Stimulated activated CD4-positive, alpha-beta T cell treated with anti-CD3 and anti-CD28 coated beads, TNF-alpha, amount 100 ng/mL, for 24 hours (primary cell): ENCODE results near the gene ZNF138.
"Not testable (repeated sequence)": the region's sequence is repeated elsewhere in the genome, so short reads cannot be mapped to it uniquely, and the experiment has no call there.

Experiments used
- DNase-seq, 3 experiments: peaks; one replicate each; pipeline ENCODE4 v3.0.0-alpha.2; 2020; ENCODE audit warnings: low read depth in 3 of 3

The ZNF138 gene

GRCh38 chr7:64794171-64794844 is at the start of gene ZNF138:
Gene ZNF138, plus strand, starts transcription at chr7:64794428. Its CDS starts 141 bp downstream, at chr7:64794569.
- peak; percentile 91 to 92 (median 91) for DNase-seq

- DNase-seq, result no peak
These were observed 49.5 kb upstream of the ZNF138 start for GRCh38 chr7:64744680-64745079.

- no peak for DNase-seq
These were observed 46.4 kb upstream of the ZNF138 start for GRCh38 chr7:64747802-64748201.

DNA sequence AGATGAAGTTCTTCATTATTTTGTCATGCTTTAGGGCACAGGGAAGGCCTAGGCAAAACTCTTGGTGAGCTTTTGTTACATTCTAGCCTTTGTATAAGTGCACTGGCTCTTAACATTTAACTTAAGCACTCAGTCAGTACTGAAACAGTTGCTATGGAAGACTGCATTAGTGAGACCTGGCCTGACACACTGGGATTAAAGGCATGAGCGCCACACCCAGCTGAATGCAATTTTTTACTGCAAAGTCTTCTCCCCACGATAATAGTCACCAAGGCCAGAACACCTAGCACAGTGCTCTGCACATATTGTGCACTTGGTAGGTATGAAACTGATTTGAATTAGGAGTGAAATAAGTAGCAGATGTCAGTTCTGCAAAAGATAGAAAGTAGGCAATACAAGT is 41.2 kb upstream of the ZNF138 start:
- DNase-seq, result no peak

DNA sequence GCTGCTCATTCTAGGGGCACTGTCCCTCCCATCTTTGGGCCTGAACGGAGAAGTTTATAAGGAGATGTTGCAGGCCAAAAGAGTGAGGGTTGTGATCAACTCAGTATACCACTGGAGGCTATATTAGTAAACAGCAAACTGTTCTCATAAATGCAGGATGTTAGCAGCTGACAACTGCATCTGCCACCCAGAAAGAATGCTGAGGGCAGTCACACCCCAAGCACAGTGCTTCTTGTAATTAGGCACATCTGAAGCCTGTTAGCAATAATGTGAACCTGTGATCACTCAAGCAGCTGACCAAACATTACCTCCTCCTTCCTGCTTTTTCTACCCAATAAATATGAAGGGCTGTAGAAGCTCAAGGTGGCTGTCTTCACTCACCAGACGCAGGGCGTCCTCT is 38.4 kb upstream of the ZNF138 start:
- DNase-seq, result no peak

DNA sequence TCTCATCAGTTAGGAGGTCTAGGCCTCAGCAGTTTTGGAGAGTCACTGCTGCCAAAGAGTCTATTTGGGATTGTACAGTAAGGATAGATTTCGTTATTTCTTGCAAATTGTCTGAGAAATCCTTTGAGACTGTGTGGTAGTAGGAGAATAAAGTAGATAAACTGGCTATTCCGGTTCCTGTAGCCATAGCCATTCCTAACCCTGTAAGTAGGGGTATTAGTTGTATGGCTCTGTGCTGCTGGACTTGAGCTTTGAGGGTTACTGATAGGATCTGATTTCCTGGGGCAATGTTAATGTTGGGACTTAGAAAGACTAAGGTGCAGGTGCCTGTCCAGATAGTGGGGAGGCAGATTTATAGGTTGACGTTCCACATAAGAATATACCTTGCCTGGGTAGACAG is 36.1 kb upstream of the ZNF138 start:
- no peak for DNase-seq

GRCh38 chr7:64768824-64769223 is 25.4 kb upstream of the ZNF138 start:
- no peak for DNase-seq

DNA sequence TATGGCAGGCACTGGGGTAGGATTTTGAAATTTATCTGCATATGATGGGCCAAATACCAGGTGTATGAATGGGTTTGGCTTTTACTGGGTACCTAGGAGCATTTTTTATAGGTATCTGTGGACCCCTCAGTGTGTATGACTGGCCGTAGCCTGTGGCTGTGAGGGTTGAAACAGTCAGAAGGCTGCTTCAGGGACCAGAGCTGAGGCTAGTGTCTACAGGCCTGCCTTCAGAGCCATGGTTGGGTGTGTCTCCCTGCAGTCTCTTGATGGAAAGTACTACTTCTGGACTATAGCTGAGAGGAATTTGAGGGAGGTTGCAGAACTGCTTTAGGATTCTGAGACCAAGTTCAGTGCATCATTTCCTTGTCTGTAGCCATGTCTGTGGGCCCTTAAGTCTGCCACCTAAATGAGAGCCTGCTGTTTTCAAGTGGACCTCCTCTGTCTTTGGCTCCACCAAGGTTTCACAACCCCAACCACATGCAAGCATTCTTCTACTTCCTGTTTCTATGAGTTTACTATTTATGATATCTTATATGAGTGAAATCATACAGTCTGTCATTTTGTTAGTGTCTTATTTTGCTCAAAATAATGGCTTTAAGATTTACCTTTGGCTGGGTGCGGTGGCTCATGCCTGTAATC is 19.9 kb upstream of the ZNF138 start:
- no peak for DNase-seq

- DNase-seq, result no peak
These were observed 18.9 kb upstream of the ZNF138 start for GRCh38 chr7:64775289-64775688.

GRCh38 chr7:64784842-64785241 is 9.4 kb upstream of the ZNF138 start:
- DNase-seq, result not testable (repeated sequence)

DNA sequence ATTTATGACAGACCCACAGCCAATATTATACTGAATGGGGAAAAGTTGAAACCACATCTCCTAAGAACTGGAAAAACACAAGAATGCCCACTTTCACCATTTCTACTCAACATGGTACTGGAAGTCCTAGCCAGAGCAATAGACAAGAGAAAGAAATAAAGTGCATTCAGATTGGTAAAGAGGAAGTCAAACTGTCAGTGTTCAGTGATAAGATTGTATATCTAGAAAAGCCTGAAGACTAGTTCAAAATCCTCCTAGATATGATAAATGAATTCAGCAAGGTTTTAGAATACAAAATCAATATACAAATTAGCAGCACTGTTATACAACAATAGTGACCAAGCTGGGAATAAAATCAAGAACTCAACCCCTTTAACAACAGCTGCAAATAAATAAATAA is 6.9 kb upstream of the ZNF138 start:
- no peak for DNase-seq

DNA sequence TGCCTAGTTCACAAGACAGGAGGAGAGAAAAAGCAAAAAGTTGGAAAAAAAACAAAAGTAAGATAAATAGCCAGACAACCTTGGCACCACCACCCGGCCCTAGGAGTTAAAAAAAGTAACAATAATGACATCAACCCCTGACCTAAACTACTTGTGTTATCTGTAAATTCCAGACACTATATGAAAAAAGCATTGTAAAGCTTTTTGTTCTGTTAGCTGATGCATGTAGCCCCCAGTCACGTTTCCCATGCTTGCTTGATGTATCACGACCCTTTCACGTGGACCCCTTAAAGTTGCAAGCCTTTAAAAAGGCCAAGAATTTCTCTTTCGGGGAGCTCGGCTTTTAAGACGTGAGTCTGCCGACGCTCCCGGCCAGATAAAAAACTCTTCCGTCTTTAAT is 5.0 kb upstream of the ZNF138 start:
- DNase-seq, result not testable (repeated sequence)

DNA sequence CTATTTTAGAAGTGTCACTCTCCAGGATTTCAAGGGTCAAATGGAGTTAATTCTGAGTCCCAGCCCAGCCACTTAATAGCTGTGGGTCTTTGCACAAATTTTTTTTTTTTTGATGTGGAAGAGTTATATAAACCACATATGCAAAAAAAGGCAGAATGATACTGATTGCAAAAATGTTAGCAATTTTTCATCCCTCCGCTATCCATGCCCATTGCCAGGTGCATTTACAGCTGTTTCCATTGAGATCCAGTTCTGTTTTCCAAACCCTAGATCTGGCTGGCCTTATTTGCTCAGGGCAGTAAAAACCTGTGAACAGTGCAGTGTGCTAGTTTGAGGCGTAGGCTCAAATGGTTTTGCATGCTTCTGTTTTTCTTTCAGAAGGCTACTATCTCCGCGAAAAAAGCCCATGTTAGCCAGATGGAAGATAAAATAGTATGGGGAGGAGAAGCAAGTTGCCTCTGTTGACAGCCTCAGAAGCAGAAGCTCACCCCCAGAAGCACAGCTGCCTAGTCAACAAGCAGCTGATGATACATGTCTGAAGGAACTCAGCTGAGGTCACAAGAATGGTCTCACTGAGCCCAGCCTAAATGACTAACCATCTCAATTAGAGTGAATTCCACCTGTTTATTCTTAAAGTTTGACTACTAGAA is 997 bp upstream of the ZNF138 start:
- DNase-seq, result no peak

- no peak for DNase-seq
These were observed 948 bp downstream of the ZNF138 start for GRCh38 chr7:64795176-64795575.

GRCh38 chr7:64799169-64799568 is 4.9 kb downstream of the ZNF138 start:
- DNase-seq, result not testable (repeated sequence)

DNA sequence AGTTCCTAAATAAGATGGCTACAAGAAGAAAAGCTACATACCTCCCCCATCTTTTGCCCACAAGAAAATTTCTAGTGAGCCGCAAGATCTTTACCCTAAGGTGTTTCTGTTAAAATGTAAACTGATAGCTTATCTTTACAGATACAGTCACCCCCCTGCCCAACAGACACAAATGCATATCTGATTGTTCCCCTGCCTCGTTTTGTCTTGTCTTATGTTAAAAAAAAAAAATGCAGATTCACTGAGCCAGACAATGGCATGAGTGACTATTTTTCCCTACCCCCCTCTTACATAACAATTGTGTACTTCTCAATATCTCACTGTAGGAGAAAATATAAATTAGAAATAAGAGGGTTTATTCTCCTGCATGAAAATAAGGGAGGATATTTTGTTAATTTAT is 8.5 kb downstream of the ZNF138 start:
- no peak for DNase-seq

- DNase-seq, result no peak
These were observed 13.6 kb downstream of the ZNF138 start for GRCh38 chr7:64807731-64808365.

- DNase-seq, result no peak
These were observed 17.5 kb downstream of the ZNF138 start for GRCh38 chr7:64811767-64812166.

DNA sequence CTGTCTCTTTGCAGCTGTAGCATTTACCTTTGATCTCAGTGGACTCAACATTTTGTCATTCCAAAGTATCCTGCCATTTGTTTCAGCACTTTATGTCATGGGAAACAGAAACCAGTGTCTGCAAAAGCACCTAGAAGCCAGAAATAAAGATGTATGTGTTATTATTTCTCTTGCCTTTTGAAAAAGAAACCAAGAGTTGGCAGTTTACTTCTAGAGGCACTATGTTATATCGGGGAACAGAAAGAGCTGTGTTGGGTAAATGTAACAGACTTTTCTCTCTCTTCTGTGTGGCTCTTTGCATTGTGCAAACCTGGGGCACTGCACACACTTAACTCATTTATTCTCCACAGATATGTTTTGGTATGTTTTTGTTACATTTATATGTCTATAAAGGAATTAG is 36.7 kb downstream of the ZNF138 start:
- no peak for DNase-seq

DNA sequence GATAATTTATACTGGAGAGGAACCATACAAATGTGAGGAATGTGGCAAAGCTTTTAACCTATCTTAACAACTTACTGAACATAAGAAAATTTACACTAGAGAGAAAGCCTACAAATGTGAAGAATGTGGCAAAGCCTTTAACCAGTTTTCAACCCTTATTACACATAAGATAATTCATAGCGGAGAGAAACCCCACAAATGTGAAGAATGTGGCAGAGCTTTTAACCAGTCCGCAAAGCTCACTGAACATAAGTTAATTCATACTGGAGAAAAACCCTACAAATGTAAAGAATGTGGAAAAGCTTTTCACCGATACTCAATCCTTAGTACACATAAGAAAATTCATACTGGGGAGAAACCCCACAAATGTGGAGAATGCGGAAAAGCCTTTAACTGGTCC is 37.9 kb downstream of the ZNF138 start:
- DNase-seq, result no peak

GRCh38 chr7:64834989-64835388 is 40.8 kb downstream of the ZNF138 start:
- DNase-seq, result no peak

GRCh38 chr7:64835856-64836255 is 41.6 kb downstream of the ZNF138 start:
- DNase-seq, result not testable (repeated sequence)

DNA sequence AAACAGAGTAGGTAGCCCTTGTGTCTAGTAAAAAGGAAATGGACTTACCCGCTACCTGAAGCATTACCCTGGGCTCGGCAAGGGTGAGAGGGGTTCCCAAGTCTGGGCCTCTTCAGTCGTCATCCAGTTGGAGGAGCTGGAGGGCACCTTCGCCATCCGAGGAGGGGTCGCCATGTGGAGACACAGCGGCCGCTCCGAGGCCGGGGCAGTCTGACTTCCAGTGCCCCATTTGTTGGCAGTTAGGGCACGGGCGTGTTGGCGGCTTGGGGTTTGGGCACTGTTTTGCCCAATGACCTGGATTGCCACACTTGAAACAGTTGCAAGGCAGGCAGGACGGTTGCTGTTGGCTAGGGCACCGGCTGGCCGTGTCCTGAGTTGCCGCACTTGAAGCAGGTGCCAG is 43.8 kb downstream of the ZNF138 start:
- DNase-seq, result not testable (repeated sequence)
